GM12872 (cell line): ENCODE measurements around the gene DYNLT5.

ENCODE experiments used
- TF ChIP-seq, protein P1 (sequence below): IDR thresholded peaks from 3 replicates; pipeline ENCODE4 v1.5.1; 2011; ENCODE audit warnings: low read depth, mild to moderate bottlenecking, low read length, moderate library complexity; ENCODE audit not compliant: insufficient read depth

DYNLT5 gene

DNA sequence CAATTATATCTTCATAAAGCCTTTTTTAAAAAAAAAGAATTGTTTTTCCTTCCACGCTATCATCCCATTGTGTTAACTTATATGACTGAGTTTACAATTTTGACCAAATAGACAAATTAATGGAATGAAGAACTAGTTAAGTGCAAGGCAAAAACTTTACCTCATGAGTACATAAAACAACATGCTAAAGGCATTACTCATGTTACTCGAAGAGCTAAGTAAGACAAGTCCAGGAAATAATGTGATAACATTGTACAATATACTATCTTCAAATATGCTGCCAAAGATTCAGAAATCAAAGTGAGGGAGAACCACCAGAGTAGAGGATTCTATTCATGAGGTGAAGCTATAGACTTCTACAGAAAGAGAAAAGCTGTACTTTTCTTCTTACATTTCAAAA lies 24.2 kb upstream of the DYNLT5 start:
- TF ChIP-seq, protein P1, sequence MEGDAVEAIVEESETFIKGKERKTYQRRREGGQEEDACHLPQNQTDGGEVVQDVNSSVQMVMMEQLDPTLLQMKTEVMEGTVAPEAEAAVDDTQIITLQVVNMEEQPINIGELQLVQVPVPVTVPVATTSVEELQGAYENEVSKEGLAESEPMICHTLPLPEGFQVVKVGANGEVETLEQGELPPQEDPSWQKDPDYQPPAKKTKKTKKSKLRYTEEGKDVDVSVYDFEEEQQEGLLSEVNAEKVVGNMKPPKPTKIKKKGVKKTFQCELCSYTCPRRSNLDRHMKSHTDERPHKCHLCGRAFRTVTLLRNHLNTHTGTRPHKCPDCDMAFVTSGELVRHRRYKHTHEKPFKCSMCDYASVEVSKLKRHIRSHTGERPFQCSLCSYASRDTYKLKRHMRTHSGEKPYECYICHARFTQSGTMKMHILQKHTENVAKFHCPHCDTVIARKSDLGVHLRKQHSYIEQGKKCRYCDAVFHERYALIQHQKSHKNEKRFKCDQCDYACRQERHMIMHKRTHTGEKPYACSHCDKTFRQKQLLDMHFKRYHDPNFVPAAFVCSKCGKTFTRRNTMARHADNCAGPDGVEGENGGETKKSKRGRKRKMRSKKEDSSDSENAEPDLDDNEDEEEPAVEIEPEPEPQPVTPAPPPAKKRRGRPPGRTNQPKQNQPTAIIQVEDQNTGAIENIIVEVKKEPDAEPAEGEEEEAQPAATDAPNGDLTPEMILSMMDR, result no peak

DNA sequence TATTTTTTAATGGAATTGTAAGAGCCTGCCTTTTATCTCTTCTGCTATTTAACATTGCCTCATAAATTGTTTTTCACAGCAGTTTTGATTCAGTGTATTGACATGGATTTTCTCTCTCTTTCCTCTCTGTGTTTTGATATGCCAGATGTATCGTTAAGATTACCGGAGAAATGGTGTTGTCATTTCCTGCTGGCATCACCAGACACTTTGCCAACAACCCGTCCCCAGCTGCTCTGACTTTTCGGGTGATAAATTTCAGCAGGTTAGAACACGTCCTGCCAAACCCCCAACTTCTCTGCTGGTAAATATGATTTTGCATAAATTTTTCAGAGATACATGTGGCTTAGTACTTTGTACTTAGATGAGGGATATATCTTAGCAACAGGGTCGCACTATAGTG lies 23.1 kb upstream of the DYNLT5 start:
- TF ChIP-seq, protein P1, result no peak

DNA sequence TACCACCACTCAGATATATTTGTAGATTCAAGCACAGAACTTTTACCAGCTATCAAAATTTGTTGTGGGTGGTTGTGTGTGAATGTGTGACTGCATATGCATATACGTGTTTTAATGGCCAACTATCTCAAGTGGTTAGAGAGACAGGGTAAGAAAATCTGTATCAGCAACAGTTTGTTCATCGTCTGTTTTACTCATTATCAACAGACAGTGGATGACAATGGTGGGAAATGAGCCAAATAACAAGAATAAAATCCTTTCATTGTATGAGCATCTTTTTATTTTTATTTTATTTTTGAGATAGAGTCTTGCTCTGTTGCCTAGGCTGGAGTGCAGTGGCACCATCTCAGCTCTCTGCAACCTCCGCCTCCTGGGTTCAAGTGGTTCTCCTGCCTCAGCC lies 22.7 kb upstream of the DYNLT5 start:
- TF ChIP-seq, protein P1, result no peak

DNA sequence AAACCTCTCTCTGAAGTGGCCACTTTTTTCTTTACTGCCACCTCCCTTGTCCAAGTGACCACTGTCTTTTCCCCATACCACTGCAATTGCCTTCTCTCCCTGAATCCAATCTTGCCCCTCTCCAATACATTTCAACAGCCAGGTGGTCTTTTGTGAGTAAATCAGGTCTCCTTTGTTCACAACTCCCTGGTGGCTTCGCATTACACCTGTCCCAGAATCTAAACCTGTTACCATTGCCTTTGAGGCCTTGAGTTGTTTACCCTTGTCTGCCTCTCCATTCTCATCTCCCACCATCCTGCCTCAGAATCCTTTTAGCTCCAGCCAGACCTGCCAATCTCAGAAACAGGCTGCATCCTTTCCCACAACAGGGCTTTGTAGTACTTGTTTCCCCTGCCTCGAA lies 21.8 kb upstream of the DYNLT5 start:
- TF ChIP-seq, protein P1, result no peak

DNA sequence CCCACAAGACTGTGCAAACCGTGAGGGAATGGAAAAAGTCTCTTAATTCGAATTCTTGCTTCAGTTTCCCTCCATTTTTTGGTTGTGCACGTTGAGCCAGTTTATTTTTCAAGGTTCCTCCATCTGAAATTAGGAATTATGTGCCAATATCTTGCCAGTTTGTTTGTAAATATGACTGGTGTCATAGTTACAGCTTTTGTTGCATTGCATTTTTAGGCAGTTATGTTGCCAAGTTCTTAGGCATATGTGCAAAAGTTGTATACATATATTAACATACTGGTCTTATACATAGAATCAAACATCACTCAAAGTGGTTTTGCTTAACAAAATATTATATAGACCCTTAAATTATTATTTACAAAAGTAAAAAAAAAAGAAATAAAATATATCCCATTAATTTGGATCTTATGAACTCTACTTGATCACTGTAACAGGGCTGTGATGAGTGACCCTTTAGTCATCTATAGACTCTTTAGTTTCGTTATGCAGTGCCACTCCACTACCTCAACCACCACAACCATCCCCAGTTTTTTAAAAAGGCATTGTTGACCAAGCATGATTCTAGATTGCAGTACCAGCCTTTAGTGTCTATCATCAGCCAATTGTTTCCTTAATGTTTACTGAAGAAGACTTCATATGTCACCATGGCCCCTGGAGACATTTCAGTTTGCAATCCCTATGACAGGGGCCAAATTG lies 20.9 kb upstream of the DYNLT5 start:
- TF ChIP-seq, protein P1, result no peak

DNA sequence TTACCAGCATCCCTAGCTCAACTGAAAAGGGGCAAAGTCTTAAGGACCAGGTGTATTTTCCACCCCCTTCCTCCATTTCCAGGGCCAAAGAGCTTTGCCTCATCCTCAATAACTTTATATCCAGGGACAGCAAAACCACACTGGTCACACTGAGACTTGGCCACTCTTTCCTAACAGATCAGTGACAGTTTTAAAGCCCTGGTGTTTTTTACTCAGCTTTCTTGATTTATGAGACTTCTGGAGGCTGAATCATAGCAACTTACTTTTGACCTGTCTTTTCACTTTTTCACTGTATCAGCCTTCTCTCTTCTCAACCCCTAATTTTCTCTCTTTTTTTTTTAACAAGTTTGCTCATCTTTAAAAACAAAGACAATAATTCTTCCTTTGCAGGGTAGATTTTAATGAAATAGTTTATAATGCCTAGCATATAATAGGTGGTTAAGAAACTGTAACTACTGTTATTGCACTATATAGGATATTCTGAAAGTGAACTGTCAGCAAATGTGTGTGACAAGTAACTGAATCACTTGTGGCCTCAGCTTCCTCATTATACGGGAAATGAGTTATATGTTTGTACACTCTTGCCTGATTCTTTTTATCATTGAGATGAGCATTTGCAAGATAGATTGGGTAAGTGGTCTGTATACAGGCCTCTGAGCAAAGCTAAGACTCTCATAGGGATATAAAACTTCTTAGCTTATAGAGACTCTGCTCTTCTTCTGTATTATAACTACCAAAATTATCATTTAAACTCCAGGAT lies 19.7 kb upstream of the DYNLT5 start:
- TF ChIP-seq, protein P1, result no peak

DNA sequence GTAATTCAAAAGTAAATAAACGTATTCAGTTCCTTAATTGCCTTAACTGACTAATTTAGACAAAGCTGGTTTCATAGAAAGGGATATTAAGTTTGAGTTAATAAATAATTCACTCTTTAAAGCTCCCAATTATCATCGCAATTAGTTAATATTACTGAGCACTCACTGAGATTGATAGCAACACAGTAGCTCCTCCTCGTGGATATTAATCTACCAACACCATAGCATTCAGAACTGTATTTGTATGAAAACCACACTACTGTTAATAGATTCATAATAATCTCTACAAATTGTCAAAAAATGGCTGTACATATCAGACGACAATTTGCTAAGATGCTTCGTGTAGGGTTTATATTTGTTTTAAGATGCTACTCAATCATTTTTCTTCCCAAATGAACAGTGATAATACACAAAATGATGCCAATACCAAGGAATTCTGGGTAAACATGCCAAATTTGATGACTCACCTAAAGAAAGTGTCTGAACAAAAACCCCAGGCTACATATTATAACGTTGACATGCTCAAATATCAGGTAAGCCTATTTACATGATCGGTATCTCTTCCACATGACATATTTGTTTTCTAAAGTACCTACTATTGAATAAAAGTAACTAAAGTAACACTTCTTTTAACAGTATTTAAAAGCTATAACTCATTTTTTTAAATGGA lies 18.8 kb upstream of the DYNLT5 start:
- TF ChIP-seq, protein P1, result no peak
